HG02870 (cell line): ENCODE results near the gene OBP2A.

Experiments used
- ATAC-seq: cut with Tn5 transposase; IDR thresholded peaks from one replicate; pipeline ENCODE4 v1.9.1; 2021; ENCODE audit warnings: mild to moderate bottlenecking, moderate library complexity; ENCODE audit not compliant: unreplicated experiment

The OBP2A gene

DNA sequence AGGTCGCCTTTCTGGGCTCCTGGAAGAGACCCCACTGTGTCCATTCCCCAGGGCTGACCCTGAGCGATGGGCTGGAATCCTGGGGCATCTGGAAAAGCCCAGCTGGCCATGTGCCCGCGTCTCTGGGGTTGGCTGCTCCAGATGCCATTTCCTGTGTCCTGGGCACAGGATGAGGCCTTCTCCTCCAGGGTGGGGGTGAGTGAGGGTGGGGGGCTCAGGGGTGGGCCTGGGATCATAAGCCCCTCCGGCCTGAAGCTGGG is 46.3 kb downstream of the OBP2A start:
- ATAC-seq: no peak

DNA sequence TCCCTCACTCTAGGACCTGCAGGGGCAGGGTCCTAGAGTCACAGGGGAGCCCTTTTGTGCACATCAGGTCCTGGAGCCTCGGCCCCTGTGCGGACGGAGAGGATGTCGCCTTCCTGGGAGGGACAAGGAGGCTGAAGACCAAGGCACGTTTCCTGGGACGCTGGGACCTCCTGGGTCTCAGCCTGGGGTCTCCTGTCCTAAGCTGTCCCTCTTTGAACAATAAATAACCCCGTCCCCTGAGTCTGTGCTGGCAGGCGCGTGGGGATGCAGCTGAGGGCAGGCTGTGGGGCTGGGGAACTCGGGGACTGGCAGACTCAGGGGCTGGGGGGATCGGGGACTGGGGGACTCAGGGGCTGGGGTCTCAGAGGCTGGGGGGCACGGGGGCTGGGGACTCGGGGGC is 46.7 kb downstream of the OBP2A start:
- no peak for ATAC-seq

DNA sequence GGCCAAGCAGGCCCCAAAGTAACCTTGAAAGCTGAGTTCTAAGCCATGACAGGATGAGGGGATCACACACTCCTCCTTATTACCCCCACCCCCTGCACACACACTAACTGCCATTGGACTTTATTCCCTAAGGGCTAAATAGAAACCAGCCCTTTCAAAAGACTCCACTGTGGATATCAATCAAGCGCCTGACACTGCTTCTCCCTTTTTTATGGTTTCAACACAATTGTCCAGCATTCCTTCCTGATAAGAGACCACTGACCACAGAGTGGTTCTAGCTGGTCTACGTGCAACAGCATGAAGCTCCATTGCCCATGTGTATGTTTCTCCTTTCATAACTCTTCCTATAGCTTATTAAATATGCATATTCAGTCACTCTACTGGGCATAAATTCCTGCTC is 50.3 kb downstream of the OBP2A start:
- ATAC-seq: no peak
